ENCODE data around the gene BIRC5.
A peak's percentile ranks its signal among the peaks of the same experiment; 100 is the strongest.

BIRC5 gene

DNA sequence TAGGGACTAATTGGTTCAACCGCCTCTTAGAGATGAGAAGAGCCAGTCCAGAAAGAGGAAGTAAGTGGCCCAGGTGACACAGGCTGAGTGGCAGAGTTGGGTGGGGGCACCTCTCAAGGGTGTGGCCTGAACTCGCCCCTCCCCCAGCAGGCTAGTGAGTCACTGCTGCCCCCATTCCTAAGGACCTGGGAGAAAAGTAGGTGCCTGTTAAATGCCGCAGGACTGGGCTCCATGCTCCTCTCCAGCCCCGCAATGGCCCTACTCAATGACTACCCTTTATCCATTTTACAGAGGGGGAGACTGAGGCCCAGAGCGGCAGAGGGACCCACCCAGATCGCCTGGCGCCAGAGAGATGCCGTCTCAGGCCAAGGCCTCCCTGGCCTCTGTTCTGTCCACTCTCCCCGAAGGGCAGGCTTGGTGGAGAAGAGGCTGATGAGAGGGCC lies 25.5 kb downstream of the BIRC5 start:
- POLR2A ChIA-PET: no interaction called here
- no peak for DNase-seq (ENCODE audit: low read depth, low spot score)

DNA sequence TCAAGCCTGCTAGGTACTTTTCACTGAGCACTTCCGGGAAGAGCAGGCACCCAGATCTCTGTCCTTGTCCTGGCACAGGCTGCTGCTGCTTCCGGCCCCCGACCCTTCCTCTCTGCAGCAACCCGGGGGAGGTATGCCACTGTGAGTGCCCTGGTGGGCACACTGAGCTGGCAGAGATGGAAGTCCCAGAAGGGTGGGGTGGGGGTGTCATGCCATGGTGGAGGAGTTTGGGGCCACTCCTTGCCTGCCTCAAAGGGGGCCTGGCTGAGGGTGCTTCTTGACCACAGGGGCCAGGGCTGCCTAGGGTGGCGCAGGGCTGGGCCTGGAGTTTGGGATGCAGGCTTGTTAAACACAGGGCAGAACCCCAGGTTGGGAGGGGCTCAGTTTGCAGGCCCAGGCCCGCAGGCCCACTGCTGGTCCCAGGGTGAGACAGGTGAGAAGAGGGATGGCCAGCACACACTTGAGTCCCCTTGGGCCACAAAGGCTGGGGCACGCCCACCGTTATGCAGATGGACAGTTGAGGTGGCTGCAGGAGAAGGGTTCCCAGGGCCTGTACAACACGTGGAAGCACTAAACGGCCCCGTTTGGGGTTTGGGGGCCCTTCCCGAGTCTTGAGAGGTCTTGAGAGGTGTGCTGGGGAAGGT lies 26.1 kb downstream of the BIRC5 start:
- no peak overlapping the region for H3K4me3 ChIP-seq (ENCODE audit: low read depth, low read length)
- DNase-seq (ENCODE audit: low read depth, low spot score): no peak
- CTCF ChIA-PET: interaction anchor here (9.0 kb wide), 1 partner anchor 10 kb away, joined by 80 read pairs; no protein-coding TSS in a partner anchor
- POLR2A ChIA-PET: no interaction called here
- TF ChIP-seq, protein P1, sequence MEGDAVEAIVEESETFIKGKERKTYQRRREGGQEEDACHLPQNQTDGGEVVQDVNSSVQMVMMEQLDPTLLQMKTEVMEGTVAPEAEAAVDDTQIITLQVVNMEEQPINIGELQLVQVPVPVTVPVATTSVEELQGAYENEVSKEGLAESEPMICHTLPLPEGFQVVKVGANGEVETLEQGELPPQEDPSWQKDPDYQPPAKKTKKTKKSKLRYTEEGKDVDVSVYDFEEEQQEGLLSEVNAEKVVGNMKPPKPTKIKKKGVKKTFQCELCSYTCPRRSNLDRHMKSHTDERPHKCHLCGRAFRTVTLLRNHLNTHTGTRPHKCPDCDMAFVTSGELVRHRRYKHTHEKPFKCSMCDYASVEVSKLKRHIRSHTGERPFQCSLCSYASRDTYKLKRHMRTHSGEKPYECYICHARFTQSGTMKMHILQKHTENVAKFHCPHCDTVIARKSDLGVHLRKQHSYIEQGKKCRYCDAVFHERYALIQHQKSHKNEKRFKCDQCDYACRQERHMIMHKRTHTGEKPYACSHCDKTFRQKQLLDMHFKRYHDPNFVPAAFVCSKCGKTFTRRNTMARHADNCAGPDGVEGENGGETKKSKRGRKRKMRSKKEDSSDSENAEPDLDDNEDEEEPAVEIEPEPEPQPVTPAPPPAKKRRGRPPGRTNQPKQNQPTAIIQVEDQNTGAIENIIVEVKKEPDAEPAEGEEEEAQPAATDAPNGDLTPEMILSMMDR (IDR thresholded peaks at IDR 0.05; ENCODE audit: insufficient read depth, low read length, missing control alignments): no peak

More for the DNA sequence above, 25.5 kb downstream of the BIRC5 start:
- TF ChIP-seq, protein P1 (IDR thresholded peaks at IDR 0.05; ENCODE audit: insufficient read depth, low read length, missing control alignments): no peak
- no peak overlapping the region for H3K4me3 ChIP-seq (ENCODE audit: low read depth, low read length)
- CTCF ChIA-PET: interaction anchor here (9.0 kb wide), 1 partner anchor 11 kb away, joined by 80 read pairs; no protein-coding TSS in a partner anchor

DNA sequence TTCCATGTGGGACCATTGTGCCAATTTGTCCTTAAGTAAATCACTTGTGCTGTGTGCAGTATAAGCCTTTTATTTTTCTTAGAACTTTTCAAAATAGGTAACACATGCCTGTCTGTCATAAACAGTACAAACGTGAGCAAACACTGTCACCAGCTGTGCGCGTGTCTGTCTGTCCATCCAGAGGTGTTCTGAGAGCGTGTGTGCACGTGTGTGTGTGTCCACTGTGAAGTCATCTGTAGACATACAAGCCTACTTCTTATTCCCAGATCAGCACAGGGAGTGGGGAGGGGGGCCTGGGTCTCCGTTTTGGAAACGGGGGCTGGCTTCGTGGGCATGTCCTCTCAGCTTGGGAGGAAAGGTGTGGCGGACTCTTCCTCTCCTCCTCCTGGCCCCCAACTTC lies 26.8 kb downstream of the BIRC5 start:
- ChIA-PET POLR2A (no interaction called here), CTCF (interaction anchor here (9.0 kb wide), 1 partner anchor 9 kb away, joined by 80 read pairs; no protein-coding TSS in a partner anchor)
- DNase-seq (ENCODE audit: low read depth, low spot score): no peak
- no peak overlapping the region for H3K4me3 ChIP-seq (ENCODE audit: low read depth, low read length)
- TF ChIP-seq, protein P1 (IDR thresholded peaks at IDR 0.05; ENCODE audit: insufficient read depth, low read length, missing control alignments): no peak

DNA sequence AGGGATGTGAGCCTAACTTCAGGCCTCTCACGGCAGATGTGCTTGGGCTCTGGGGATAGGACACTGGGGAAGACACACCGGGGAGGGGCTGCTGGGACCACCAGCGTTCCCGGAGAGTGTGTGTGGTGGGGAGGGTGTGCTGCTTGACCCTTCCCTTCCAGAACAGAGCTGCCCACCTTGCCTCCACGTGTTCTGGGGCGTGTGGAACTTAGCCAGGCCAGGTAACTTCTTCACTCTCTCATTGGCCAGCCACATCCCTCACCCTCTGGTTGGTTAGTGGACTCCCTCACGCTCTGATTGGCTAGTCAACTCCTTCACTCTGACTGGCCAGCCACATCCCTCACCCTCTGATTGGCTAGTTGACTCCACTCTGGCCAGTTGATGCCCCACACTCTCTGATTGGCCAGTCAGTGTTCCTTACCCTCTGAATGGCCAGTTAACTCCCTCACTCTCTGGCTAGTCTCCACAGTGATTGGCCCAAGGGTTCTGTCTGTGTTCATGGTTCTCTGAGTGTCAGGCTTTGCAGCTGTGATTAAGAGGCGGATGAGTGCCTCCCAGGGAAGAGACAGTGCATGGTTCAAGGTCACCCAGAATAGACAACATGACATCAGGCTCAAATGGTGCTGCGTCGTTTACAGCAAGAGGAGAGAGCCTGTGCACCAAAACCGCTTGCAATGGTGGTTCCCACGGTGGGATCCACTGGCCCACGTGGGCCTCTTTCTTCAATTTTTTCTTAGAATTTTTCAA lies 27.4 kb downstream of the BIRC5 start:
- DNase-seq (ENCODE audit: low read depth, low spot score): peak; percentile 7
- TF ChIP-seq, protein P1 (IDR thresholded peaks at IDR 0.05; ENCODE audit: insufficient read depth, low read length, missing control alignments): no peak
- POLR2A ChIA-PET: no interaction called here
- CTCF ChIA-PET: interaction anchor here (9.0 kb wide), 1 partner anchor 9 kb away, joined by 80 read pairs; no protein-coding TSS in a partner anchor
- no peak overlapping the region for H3K4me3 ChIP-seq (ENCODE audit: low read depth, low read length)

DNA sequence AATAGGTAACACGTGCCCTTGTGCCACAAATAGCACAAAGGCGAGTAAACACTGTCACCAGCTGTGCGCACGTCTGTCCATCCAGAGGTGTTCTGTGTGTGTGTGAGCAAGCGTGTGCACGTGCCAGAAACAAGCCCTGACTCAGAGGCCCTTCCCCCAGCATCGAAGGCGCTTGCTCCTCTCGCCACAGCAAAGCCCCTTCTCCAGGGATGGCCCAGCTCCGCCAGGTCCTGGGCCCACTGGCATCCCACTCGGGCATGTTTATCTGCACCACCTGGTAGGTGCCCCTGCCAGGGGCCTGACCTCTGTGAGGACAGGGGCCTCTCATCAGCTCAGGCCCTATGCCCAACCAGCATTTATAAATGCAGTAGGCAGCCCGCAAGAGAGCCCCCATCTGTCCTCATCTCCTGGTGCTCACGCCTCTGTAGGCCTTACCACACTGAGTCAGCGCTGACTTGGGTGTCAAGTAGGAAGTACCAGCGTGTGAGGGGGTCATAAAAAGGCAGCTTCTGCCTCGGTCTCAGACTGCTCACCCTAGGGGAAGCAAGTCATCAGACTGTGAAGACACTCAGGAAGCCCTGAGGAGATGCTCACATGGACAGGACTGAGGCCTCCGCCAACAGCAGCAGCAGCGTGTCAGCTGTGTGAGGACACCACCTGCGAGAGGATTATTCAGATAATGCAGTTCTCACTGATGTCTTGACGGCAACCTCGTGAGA lies 28.1 kb downstream of the BIRC5 start:
- TF ChIP-seq, protein P1 (IDR thresholded peaks at IDR 0.05; ENCODE audit: insufficient read depth, low read length, missing control alignments): no peak
- no peak overlapping the region for H3K4me3 ChIP-seq (ENCODE audit: low read depth, low read length)
- no peak for DNase-seq (ENCODE audit: low read depth, low spot score)
- ChIA-PET CTCF (interaction anchor here (9.0 kb wide), 1 partner anchor 8 kb away, joined by 80 read pairs; no protein-coding TSS in a partner anchor), POLR2A (no interaction called here)

All from AG04449 (cell line).